ENCODE results near the gene HAGH.
A peak's percentile ranks its signal among the peaks of the same experiment; 100 is the strongest.
"Not testable (repeated sequence)": the region's sequence is repeated elsewhere in the genome, so short reads cannot be mapped to it uniquely, and the experiment has no call there.

Gene HAGH

GRCh38 chr16:1826691-1827573 is at the start of gene HAGH, which contains the start of gene FAHD1:
Gene HAGH, minus strand, starts transcription at chr16:1826825. Its CDS starts 38 bp downstream, at chr16:1826787.
Gene FAHD1, plus strand, starts transcription at chr16:1827206. Its CDS starts 33 bp downstream, at chr16:1827239.
- peak; percentile 82 to 94 for DNase-seq

- not testable (repeated sequence) for DNase-seq
Observed at GRCh38 chr16:1876066-1876465, 49.4 kb upstream of the HAGH start.

- DNase-seq: no peak
Observed at GRCh38 chr16:1874854-1875253, 48.2 kb upstream of the HAGH start.

DNA sequence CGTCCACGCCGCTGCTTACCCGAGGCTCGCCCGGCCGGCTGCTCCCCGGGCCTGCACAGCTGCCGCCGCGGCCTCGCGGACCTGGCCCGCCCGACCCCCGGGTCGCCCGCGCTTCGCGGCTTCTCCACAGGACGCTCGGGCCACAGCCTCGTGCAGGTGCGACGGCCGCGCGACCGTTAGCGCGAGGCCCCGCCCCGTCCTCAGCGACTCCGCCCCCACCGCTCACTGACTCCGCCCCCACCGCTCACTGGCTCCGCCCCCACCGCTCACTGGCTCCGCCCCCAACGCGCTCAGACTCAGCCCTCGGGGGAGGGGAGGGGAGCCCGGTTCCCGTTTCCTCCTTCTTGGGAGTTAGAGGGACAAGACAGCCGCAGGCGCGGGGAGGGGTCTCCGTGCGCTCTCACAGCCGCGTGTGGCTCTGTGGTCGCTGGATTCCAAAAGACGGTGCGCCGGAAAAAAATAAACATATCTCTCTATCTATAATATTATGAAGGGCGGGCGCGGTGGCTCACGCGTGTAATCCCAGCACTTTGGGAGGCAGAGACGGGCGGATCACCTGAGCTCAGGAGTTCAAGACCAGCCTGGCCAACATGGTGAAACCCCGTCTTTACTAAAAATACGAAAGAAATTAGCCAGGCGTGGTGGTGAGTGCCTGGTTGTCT is 45.5 kb upstream of the HAGH start, which contains the start of gene MEIOB:
MEIOB (minus strand) TSS at position 191 of the 662 bp plus-strand sequence. CDS start 3,989 bp downstream, outside the sequence.
- no peak for DNase-seq

DNA sequence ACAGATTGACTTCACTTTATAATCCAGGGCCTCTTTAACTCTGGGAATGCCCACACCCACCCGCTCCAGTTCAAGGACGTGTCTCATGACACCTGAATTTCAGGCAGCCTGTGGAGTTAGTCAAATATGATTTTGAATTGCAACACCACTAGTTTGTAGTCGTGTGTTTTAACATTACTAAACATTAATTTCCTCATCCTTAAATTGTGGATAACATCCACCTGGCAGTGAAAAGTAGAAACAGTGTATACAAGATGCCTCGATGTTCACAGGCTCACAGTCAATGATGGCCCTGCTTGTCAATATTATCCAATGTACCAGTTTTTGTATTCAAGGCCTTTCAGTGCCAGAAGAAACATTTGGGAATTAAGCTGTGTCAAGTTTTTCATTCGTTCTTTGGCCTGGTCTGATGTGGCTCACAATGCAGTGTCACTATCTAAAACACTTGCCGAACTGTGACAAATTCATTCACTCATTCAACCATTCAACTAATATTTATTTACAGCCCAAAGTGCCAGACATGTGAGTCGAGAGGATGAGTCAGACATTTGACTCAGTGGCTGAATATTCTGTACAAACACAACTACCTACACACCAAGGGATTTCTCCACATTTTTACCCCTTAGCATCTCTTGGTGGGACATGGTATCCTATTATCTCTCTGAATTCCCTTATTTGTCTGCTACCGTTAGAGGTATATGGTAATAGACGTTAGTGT is 43.9 kb upstream of the HAGH start:
- DNase-seq: no peak

DNA sequence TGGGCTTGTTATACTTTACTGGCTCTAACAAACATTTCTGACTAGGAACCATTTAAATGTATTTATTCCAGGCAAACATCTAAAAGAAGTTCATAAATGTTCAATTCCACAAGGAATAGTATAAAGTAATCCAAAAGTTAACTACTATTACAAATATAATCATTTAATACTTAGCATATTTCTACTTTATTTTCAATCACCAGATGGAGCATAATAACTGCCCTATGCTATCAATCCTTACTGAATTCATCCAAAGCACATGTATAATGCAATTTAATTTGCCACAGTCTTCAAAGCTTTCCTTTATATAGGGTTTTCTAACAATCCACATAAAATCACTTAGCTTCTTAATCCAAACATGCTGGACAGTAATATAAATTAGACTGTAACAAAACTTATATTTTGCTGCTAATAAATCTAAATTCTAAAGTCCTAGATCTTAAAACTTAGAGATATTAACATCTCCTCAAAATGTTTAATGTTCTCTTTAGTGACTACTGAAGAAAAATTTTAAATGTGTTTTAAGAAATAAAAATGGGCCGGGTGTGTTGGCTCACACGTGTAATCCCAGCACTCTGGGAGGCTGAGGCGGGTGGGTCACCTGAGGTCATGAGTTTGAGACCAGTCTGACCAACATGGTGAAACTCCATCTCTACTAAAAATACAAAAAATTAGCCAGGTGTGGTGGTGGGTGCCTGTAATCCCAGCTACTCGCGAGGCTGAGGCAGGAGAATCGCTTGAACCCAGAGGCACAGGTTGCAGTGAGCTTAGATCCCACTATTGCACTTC is 39.5 kb upstream of the HAGH start:
- DNase-seq: no peak

- peak in 1 of 2 experiments; percentile 42 for DNase-seq
Observed at GRCh38 chr16:1863681-1864460, 37.2 kb upstream of the HAGH start.

DNA sequence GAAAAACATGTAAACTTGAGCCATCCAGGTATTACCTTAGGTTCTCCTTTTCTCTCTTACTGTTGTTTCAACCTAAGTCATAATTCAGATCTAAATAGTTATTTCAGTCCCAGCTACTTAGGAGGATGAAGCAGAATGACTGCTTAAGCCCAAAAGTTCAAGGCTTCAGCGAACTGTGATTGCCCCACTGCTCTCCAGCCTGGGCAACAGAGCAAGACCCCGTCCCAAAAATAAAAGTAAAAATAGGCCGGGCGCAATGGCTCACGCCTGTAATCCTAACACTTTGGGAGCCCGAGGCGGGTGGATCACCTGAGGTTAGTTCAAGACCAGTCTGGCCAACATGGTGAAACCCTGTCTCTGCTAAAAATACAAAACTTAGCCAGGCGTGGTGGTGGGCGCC is 35.8 kb upstream of the HAGH start:
- DNase-seq: no peak

- no peak for DNase-seq
Observed at GRCh38 chr16:1861730-1862129, 35.1 kb upstream of the HAGH start.

GRCh38 chr16:1859650-1860049 is 33.0 kb upstream of the HAGH start:
- no peak for DNase-seq

DNA sequence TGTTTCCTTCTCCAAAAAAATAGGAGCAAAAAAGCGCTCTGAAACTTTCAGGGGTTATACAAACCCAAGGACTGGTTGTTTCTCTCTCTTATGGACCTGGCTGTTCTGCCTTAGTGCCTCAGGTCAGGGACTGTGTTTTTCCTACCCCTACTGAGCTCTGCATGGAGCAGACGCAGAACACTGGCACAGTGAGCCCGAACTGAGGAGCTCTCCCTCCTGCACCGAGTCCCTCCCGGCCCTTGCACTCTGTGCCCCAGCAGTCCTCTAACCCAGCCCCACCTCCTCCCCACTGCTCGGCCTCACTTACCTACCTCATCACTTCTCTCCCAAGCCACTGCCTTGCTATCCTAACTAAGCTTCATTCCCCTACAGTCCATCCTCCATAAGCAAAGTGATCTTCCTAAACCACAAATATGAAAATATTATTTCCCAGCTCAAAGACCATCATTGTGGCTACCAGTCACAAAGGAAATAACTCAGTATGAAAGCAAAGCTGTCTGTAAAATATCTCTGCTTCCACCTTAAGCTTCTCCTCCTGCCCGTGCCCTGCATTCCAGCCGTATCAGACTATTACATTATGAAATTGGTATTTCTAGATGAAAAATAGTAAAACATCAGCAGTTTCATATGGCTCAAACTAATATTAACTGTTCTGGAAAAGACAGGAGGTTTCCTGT is 31.7 kb upstream of the HAGH start:
- DNase-seq: no peak

DNA sequence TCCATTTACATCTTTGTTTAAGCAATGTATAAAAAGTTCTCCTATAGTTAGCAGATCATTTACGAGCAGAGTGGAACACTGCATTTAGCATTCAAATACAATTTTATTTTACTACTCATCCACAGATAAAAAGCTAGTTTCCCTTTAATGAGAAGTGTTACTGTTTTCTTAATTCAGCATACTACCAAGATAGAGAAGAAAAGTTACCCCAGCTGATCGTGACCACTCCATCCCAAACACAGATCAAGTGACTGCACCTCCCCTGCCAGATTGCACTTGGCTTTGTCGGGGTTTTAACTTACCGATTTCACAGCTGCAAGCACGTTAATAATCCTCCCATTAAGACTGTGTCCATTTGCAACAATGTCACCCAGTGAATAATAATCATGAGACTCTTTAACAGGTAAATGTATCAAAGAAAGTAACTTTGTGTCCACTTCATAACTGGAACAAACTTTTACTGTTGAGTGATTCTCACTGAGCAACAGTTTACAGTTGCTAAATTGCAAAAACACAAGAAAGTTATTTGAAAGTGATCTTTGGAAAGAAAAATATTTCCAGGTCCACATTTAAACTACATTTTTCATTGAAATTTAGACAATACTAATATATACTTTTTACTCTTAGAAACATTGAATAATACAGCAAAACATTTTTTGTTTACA is 30.9 kb upstream of the HAGH start:
- DNase-seq: no peak

GRCh38 chr16:1851793-1852192 is 25.2 kb upstream of the HAGH start:
- DNase-seq: no peak

DNA sequence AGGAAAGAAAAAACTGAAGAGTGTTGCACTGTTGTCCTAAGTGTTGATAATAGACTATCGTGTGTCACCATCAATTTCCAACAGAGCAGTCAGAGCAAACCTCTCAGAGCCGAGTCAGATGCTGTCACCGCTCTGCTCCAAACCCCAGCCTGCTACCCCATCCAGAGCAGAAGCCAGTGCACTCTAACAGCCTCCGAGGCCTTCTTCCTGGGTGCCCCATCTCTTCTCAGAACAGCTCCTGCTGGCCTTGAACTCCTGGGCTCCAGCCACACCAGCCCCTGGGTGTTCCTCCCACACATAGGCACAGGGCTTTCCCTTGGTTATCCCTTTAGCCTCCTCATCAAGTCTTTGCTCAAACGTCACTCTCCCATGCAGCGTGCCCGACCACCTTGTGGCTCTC is 24.4 kb upstream of the HAGH start:
- DNase-seq: no peak

DNA sequence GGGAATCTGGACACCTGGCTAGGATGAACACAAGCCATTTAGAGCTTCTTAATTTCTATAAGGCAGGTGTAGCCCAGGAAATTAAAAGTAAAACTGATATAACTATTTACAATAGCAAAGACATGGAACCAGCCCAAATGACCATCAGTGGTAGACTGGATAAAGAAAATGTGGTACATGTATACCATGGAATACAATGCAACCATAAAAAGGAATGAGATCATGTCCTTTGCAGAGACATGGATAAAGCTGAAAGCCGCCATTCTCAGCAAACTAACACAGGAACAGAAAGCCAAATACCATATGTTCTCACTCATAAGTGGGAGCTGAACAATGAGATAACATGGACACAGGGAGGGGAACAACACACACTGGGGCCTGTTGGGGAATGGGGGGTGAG is 19.8 kb upstream of the HAGH start:
- no peak for DNase-seq

- no peak for DNase-seq
Observed at GRCh38 chr16:1845985-1846384, 19.4 kb upstream of the HAGH start.

- DNase-seq: no peak
Observed at GRCh38 chr16:1839554-1839953, 12.9 kb upstream of the HAGH start.

- DNase-seq: no peak
Observed at GRCh38 chr16:1834096-1834495, 7.5 kb upstream of the HAGH start.

- no peak for DNase-seq
Observed at GRCh38 chr16:1832838-1833454, 6.3 kb upstream of the HAGH start.

All from NCI-H446 (cell line).